ENCODE results near the gene CTH.
A peak's percentile ranks its signal among the peaks of the same experiment; 100 is the strongest.
"Not testable (repeated sequence)": the region's sequence is repeated elsewhere in the genome, so short reads cannot be mapped to it uniquely, and the experiment has no call there.

Gene CTH

DNA sequence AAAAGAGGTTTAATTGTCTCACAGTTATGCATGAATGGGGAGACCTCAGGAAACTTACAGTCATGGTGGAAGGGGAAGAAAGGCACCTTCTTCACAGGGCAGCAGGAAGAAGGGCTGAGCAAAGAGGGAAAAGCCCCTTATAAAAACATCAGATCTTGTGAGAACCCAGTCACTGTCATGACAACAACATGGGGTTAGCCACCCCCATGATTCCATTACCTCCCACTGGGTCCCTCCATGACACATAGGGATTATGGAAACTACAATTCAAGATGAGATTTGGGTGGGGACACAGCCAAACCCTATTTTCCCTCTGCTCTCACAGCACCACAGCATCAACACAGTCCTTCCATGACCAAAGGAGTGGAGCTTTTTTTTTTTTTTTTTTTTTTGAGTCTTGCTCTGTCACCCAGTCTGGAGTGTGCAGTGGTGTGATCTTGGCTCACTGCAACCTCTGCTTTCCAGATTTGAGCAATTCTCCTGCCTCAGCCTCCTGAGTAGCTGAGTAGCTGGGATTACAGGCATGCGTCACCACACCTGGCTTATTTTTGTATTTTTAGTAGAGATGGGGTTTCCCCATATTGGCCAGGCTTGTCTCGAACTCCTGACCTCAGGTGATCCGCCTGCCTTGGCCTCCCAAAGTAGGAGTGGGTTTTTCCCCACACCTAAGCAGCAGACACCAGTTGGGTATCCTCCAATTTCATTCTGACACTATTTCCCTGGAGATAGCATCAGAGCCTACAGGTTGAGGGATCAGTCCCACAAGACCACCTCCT, 41.3 kb downstream of the CTH start:
- H3K4me3 ChIP-seq (ENCODE audit: extremely low read depth, insufficient read depth, low read length, poor library complexity, severe bottlenecking); H3K36me3 ChIP-seq (ENCODE audit: control insufficient read depth, insufficient read depth, low read length); H3K27ac ChIP-seq (ENCODE audit: low read depth, low read length, severe bottlenecking); H3K9me3 ChIP-seq (ENCODE audit: control insufficient read depth, low read length); H3K4me1 ChIP-seq (ENCODE audit: control insufficient read depth, insufficient read depth, low read length, poor library complexity, severe bottlenecking): not testable (repeated sequence)
- 50 to 78% methylated on average over 2 to 3 of the region's 3 CpGs for WGBS, 2 experiments (ENCODE audit: insufficient coverage in 2 of 2)

GRCh38 chr1:70455291-70455690, 44.2 kb downstream of the CTH start:
- Histone ChIP-seq H3K9me3 (ENCODE audit: control insufficient read depth, low read length) (no peaks in the 10 kb centered on the region), H3K27ac (ENCODE audit: low read depth, low read length, severe bottlenecking) (no peak overlapping the region), H3K4me1 (ENCODE audit: control insufficient read depth, insufficient read depth, low read length, poor library complexity, severe bottlenecking) (peaks cover 18% of the 10 kb centered on the region), H3K4me3 (ENCODE audit: extremely low read depth, insufficient read depth, low read length, poor library complexity, severe bottlenecking) (no peak overlapping the region), H3K36me3 (ENCODE audit: control insufficient read depth, insufficient read depth, low read length) (no peaks in the 10 kb centered on the region)
- 33 to 100% methylated on average over 1 of the region's 2 CpGs for WGBS, 2 experiments (ENCODE audit: insufficient coverage in 2 of 2)

DNA sequence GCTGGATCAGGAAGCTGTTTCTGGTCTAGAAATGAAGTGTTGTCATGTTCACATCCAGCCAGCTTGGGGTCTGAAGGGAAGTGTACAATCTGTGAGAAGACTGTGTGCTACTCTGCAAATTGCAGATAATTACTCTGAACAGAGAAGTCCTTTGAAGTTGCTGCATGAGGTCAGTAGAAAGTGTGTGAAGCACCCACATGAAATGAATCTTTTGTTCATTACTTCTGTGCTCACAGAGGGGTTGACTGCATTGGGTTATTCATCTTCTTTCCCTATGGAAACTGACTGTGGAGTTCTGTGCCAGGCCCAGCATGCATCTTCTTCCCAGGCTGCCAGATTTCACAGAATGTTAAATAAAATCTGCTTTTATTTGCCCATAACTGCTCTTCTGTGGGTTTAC, 47.1 kb downstream of the CTH start:
- Histone ChIP-seq H3K4me1 (ENCODE audit: control insufficient read depth, insufficient read depth, low read length, poor library complexity, severe bottlenecking) (peaks cover 25% of the 10 kb centered on the region), H3K36me3 (ENCODE audit: control insufficient read depth, insufficient read depth, low read length) (no peaks in the 10 kb centered on the region), H3K4me3 (ENCODE audit: extremely low read depth, insufficient read depth, low read length, poor library complexity, severe bottlenecking) (no peak overlapping the region), H3K27ac (ENCODE audit: low read depth, low read length, severe bottlenecking) (peak overlapping the region; percentile 63), H3K9me3 (ENCODE audit: control insufficient read depth, low read length) (no peaks in the 10 kb centered on the region)

DNA sequence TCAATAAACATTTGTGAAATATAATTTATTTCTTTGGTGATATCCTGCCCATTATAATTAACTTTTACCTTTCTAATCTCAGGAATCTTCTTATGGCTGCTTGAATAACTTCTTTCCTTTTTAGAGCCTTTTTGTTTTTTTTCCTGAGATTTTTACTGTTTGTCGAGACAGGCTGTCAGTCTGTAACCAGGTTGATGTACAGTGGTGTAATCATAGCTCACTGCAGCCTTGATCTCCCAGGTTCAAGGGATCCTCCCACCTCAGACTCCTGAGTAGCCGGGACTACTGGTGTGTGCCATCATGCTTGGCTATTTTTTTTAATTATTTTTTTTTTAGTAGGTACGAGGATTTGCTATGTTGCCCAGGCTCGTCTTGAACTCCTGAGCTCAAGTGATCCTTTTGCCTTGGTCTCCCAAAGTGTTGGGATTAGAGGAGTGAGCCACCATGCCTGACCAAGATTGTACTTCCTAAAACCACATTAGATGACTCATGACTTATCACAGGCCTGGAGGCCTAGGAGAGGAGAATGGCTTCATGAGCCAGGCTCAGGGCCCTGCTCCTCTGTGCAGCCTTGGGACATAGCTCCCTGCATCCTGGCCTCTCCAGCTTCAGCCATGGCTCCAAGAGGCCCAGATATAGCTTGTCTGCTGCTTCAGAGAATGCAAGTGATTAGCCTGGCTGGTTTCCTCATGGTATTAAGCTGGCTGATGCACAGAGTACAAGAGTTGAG, 48.6 kb downstream of the CTH start:
- no peaks in the 10 kb centered on the region for H3K36me3 ChIP-seq (ENCODE audit: control insufficient read depth, insufficient read depth, low read length)
- no peak overlapping the region for H3K4me3 ChIP-seq (ENCODE audit: extremely low read depth, insufficient read depth, low read length, poor library complexity, severe bottlenecking)
- H3K27ac ChIP-seq (ENCODE audit: low read depth, low read length, severe bottlenecking): peak overlapping the region; percentile 77
- H3K9me3 ChIP-seq (ENCODE audit: control insufficient read depth, low read length): no peaks in the 10 kb centered on the region
- peaks cover 25% of the 10 kb centered on the region for H3K4me1 ChIP-seq (ENCODE audit: control insufficient read depth, insufficient read depth, low read length, poor library complexity, severe bottlenecking)
- WGBS, 2 experiments (ENCODE audit: insufficient coverage in 2 of 2): 60 to 100% methylated on average over 1 to 4 of the region's 4 CpGs

GRCh38 chr1:70460740-70461713, 50.0 kb downstream of the CTH start:
- not testable (repeated sequence) for H3K9me3 ChIP-seq (ENCODE audit: control insufficient read depth, low read length); H3K36me3 ChIP-seq (ENCODE audit: control insufficient read depth, insufficient read depth, low read length); H3K4me3 ChIP-seq (ENCODE audit: extremely low read depth, insufficient read depth, low read length, poor library complexity, severe bottlenecking)
- H3K27ac ChIP-seq (ENCODE audit: low read depth, low read length, severe bottlenecking): peak overlapping the region; percentile 2
- 60% methylated on average over 2 of the region's 8 CpGs; no CpG with 5 or more reads in 1 of the 2 experiments for WGBS, 2 experiments (ENCODE audit: insufficient coverage in 2 of 2)
- H3K4me1 ChIP-seq (ENCODE audit: control insufficient read depth, insufficient read depth, low read length, poor library complexity, severe bottlenecking): peaks cover 25% of the 10 kb centered on the region

DNA sequence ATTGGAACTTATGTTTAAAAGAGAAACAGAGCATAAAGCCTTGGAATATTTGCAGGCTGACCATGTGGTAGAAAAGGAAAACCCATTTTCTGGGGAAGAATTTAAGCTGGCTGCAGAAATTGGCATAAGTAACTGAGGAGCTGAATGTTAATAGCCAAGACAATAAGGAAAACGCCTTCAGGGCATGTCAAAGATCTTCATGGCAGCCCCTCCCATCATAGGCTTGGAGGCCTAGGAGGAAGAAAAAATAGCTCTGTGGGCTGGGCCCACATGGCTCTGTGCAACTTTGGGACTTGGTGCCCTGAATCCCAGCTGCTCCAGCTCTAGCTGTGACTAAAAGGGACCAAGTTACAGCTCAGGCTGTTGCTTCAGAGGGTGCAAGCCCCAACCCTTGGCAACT, 51.5 kb downstream of the CTH start:
- Histone ChIP-seq H3K4me1 (ENCODE audit: control insufficient read depth, insufficient read depth, low read length, poor library complexity, severe bottlenecking) (peaks cover 25% of the 10 kb centered on the region), H3K9me3 (ENCODE audit: control insufficient read depth, low read length) (no peaks in the 10 kb centered on the region), H3K4me3 (ENCODE audit: extremely low read depth, insufficient read depth, low read length, poor library complexity, severe bottlenecking) (no peak overlapping the region), H3K36me3 (ENCODE audit: control insufficient read depth, insufficient read depth, low read length) (no peaks in the 10 kb centered on the region), H3K27ac (ENCODE audit: low read depth, low read length, severe bottlenecking) (no peak overlapping the region)
- 100% methylated on average over 1 of the region's 1 CpG; no CpG with 5 or more reads in 1 of the 2 experiments for WGBS, 2 experiments (ENCODE audit: insufficient coverage in 2 of 2)

DNA sequence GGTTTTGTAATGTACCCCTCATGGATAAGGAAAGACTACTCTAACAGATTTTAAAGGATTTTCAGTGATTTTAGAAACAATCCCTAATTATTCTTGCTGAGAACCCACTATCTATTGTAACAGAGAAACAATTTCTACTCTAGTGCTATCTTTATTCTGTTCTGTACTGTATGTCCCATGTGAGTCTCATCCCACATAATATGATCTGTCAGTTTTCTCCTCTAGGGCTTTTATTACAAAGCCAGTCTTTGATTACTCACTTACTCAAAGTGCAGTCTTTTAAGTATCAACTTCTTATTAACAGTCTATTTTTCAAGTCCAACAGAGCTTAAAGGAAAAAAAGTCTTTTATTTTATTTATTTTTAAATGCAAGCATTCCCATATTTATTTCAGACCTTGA, 54.8 kb downstream of the CTH start:
- Histone ChIP-seq H3K4me3 (ENCODE audit: extremely low read depth, insufficient read depth, low read length, poor library complexity, severe bottlenecking) (no peak overlapping the region), H3K4me1 (ENCODE audit: control insufficient read depth, insufficient read depth, low read length, poor library complexity, severe bottlenecking) (peaks cover 7% of the 10 kb centered on the region), H3K36me3 (ENCODE audit: control insufficient read depth, insufficient read depth, low read length) (no peaks in the 10 kb centered on the region), H3K27ac (ENCODE audit: low read depth, low read length, severe bottlenecking) (no peak overlapping the region), H3K9me3 (ENCODE audit: control insufficient read depth, low read length) (no peaks in the 10 kb centered on the region)

- 85 to 93% methylated on average over 6 of the region's 6 CpGs for WGBS, 2 experiments (ENCODE audit: insufficient coverage in 2 of 2)
- no peaks in the 10 kb centered on the region for H3K36me3 ChIP-seq (ENCODE audit: control insufficient read depth, insufficient read depth, low read length)
- no peak overlapping the region for H3K27ac ChIP-seq (ENCODE audit: low read depth, low read length, severe bottlenecking)
- no peak overlapping the region for H3K4me3 ChIP-seq (ENCODE audit: extremely low read depth, insufficient read depth, low read length, poor library complexity, severe bottlenecking)
- H3K9me3 ChIP-seq (ENCODE audit: control insufficient read depth, low read length): no peaks in the 10 kb centered on the region
- H3K4me1 ChIP-seq (ENCODE audit: control insufficient read depth, insufficient read depth, low read length, poor library complexity, severe bottlenecking): no peaks in the 10 kb centered on the region
Measured at GRCh38 chr1:70467531-70467930, 56.5 kb downstream of the CTH start.

- no peaks in the 10 kb centered on the region for H3K4me1 ChIP-seq (ENCODE audit: control insufficient read depth, insufficient read depth, low read length, poor library complexity, severe bottlenecking)
- H3K36me3 ChIP-seq (ENCODE audit: control insufficient read depth, insufficient read depth, low read length): no peaks in the 10 kb centered on the region
- H3K9me3 ChIP-seq (ENCODE audit: control insufficient read depth, low read length): no peaks in the 10 kb centered on the region
- no peak overlapping the region for H3K4me3 ChIP-seq (ENCODE audit: extremely low read depth, insufficient read depth, low read length, poor library complexity, severe bottlenecking)
- no peak overlapping the region for H3K27ac ChIP-seq (ENCODE audit: low read depth, low read length, severe bottlenecking)
- WGBS, 2 experiments (ENCODE audit: insufficient coverage in 2 of 2): 80 to 83% methylated on average over 4 to 5 of the region's 5 CpGs
Measured at GRCh38 chr1:70468180-70468579, 57.1 kb downstream of the CTH start.

- not testable (repeated sequence) for H3K4me3 ChIP-seq (ENCODE audit: extremely low read depth, insufficient read depth, low read length, poor library complexity, severe bottlenecking); H3K9me3 ChIP-seq (ENCODE audit: control insufficient read depth, low read length); H3K27ac ChIP-seq (ENCODE audit: low read depth, low read length, severe bottlenecking); H3K4me1 ChIP-seq (ENCODE audit: control insufficient read depth, insufficient read depth, low read length, poor library complexity, severe bottlenecking); H3K36me3 ChIP-seq (ENCODE audit: control insufficient read depth, insufficient read depth, low read length)
- WGBS, 2 experiments (ENCODE audit: insufficient coverage in 2 of 2): 67% methylated on average over 2 of the region's 2 CpGs; no CpG with 5 or more reads in 1 of the 2 experiments
Measured at GRCh38 chr1:70469184-70469583, 58.1 kb downstream of the CTH start.

Measured in mesodermal cell (in vitro differentiated cells).